22Rv1 (cell line): ENCODE data around the gene TDRD1.

ENCODE experiments used
- CTCF ChIP-seq: fragments of 450-650 bp; IDR thresholded peaks from 2 replicates; pipeline ENCODE4 v1.5.1; 2017; ENCODE audit warnings: mild to moderate bottlenecking
- ZFX ChIP-seq: fragments of 450-650 bp; IDR thresholded peaks from 2 replicates; pipeline ENCODE4 v1.6.1; 2017; ENCODE audit warnings: antibody characterized with exemption, borderline replicate concordance

- no peak for TF ChIP-seq CTCF
- TF ChIP-seq ZFX = no peak
Measured at GRCh38 chr10:114245121-114245791, 66.1 kb downstream of the TDRD1 start.
